GM18519 (cell line): ENCODE data around the gene ISY1.
"Not testable (repeated sequence)": the region's sequence is repeated elsewhere in the genome, so short reads cannot be mapped to it uniquely, and the experiment has no call there.

Experiments
- ATAC-seq: cut with Tn5 transposase; IDR thresholded peaks from one replicate; pipeline ENCODE4 v1.9.1; 2021; ENCODE audit warnings: mild to moderate bottlenecking, moderate library complexity; ENCODE audit not compliant: unreplicated experiment, low FRiP score

The ISY1 gene

DNA sequence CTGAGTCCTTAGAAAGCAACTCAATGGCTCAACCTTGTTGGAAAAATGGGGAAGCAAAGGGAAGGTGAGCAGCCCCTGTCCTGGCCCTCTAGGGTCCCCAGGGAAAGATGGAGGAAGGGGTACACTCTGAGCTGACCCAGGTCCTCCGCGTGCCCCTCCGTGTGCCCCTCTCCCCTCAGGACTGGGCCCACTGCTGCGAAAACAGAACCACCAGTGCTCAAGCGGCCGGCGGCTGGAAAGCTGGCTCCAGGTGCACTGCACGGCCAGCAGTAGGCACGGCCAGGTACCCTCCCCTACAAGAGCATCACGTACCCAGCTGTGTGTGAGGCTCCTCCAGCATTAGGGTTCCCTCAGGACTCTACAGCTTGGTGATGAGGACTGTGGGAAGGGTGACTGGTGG lies 65.6 kb downstream of the ISY1 start:
- ATAC-seq: no peak

DNA sequence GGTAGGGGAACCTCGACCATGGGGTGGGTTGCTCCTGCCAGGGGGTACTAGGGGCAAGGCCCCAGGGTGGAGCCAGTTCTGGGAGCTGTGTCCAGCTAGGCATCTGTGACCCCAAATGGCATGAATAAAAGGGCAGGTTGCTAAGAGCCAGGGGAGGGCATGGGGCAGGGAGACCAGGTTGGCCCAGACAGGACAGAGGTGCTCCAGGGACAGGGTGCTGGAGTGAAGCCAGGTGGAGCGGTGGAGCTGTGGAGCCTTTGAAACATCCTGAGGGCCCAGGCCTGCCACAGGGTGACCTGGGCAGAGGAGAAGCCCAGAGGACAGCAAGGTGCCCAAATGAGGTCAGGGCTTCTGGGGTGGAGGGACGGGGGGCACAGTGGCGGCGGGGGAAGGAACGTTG lies 72.6 kb downstream of the ISY1 start:
- not testable (repeated sequence) for ATAC-seq

DNA sequence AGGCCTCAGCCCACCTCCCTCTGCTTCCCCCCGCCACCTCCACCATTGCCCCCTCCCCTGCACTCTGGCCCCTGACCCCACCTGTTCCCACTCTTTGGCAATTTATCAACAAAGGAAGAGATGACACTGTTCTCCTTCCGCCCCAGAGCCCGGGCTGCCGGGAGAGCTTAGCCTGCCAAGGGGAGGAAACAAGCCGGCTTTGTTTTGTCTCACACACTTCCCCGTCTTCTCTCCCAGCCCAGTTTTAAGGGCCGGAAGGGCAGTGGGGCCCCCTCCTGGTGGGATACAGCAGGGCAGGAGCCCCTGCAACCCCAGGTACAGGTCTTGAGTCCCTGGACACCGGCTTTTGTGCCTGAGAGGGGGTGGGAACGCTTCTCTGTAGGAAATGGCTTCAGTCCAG lies 73.0 kb downstream of the ISY1 start:
- ATAC-seq: not testable (repeated sequence)

DNA sequence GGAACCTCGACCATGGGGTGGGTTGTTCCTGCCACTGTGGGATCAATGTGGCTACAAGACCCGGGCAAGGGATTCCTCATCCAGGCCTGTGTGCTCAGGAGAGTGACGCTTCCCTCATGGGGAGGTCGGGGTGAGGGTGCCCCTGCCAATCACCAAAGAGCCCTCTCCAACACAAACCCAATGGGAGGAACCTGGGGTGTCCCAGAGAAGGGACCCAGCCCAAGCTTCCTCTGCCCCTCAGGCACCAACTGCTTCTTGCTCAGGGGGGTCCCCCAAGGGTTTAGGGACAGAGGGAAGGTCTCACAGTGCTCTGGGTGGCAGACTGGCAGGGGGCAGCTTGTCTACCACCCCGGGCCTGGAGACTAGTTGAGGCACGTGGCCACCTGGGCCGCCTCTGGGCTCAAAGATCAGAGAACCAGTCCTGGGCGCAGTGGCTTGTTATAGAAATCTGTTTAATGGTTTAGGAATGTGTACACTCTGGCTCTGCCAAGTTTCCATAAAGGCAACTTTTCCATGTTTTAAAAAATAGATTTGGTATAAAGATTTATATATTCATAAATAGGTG lies 73.6 kb downstream of the ISY1 start:
- ATAC-seq: no peak

DNA sequence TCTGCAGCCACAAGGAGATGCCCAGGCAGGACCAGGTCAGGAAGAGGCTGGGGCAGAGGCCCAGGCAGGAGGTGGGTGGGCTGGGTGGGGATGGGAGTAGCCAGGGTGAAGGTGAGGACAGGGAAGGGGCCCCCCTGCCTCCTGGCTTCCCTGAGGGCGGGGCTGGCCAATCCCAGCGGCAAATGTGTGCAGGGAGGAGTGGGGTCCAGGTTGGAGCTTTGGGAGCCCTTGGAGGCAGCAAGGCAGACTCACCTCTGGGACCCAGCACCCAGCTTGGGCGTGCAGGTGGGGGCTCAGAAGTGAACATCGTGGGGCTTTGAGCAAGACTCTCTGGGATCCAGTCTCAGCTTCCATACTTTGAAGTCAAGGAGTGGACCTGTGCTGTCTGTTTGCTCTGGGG lies 75.0 kb downstream of the ISY1 start:
- ATAC-seq: no peak

DNA sequence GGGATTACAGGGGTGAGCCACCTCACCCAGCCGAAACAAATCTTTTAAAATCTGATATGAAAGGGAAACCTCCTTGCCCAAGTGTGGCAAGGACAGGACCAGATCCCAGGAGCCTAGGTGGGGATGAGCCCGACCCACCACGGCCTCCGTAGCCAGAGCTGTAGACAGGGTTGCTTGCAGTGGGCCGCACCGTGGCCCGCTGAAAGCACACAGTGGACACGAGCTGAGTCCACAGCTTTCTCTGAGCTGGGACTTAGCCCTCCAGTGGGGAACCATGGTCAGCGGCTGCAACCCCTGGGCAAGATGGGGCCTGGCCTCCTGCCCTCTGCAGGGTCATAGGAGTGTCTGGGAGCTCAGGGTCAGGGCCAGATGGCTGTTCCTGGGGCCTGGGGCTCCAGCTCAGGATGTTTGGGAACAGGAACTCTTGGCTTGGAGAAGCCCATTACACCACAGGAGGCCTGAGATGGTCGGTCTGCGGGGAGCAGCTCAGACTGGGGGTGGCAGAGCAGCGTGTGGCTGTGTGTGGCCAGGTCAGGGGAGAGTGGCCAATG lies 75.6 kb downstream of the ISY1 start:
- no peak for ATAC-seq

DNA sequence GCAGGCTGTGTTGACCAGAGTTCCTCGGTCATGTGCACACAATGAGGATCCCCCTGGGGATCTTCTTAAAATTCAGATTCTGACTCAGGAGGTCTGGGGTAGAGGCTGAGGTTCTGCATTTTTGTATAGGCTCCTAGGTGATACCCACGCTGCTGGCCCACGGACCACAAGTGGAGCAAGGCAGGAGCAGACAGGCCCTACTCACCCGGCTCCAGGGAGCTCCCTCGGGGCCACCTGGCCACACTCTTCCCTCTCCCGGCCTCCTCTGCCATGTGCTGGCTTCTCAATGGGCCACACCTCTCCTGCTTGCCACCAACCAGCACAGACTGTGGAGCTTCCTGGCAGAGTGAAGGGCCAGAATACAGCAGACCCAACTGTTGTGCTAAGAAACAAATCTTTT lies 76.4 kb downstream of the ISY1 start:
- no peak for ATAC-seq

DNA sequence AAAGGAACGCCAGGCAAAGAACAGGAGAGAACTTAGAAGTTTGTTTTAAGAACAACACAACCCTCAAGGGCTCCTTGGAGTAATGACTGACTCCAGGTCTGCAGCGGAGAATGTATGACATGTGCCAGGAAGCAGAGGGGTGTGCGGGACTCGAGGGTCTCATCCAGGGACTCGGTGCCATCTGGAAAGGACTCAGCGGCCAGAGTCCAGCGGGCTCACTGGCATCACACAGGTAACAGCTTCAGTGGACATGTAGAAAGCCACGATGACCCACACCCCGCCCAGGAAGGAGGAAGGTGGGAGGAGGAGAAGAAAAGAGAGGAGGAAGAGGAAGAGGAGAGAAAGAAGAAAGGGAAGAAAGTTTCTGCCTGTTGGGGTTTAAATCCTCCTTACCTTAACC lies 78.8 kb downstream of the ISY1 start:
- ATAC-seq: no peak

DNA sequence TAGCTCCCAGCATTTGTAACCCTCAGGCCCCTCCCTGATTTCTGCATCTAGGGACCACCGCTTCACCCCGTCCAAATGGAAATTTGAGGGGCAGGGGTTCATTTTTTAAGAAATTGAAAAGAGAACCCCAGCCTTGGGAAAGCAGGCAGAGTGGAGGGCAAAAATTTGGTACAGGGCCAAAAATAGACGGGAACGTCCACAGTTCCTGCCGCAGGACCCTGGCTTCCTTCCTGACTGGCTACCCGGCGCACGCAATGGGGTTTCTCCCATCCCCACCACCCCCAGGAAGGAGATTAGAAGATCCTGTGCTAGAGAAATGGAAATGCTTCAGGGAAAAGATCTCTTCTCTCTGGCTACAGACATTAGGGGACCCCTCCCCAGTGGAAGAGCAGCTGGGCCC lies 79.4 kb downstream of the ISY1 start:
- no peak for ATAC-seq

DNA sequence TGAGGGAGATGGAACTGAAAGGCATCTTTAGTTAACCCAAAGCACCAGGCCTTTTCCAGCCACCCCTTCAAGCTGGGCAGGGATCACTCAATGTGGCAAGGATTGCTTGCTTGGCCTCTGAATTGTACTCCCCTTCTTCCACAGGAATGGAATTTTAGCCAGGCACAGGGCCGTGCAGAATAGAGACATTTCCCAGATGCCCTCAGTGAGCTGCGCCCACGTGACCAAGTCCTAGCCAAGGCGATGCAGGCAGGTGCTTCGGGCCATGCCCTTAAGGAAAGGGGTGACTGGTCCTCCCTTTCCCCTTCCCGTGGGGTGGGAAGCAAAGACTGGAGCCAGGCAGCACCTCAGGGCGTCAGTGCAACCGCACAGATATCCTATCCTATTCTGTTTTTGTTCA lies 82.4 kb downstream of the ISY1 start:
- no peak for ATAC-seq
